HG02642 (cell line): ENCODE results near the gene PLPPR1.

ENCODE experiments used
- ATAC-seq: cut with Tn5 transposase; IDR thresholded peaks from one replicate; pipeline ENCODE4 v1.9.1; 2021; ENCODE audit warnings: mild to moderate bottlenecking; ENCODE audit not compliant: unreplicated experiment, poor library complexity

Gene PLPPR1

DNA sequence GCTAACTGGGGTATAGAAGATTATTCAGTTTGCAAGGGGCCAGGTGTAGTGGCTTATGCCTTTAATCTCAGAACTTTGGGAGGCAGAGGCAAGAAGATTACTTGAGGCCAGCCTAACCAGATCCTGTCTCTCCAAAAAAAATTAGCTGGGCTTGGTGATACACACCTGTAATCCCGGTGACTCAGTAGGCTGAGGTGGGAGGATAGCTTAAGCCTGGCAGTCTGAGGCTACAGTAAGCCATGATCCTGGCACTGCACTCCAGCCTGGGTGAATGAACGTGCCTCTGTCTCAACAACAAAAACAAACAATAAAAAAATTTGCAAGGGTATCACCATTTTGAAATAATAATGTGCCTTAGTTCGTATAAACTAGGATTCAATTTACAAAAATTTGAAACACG is 305.0 kb downstream of the PLPPR1 start:
- no peak for ATAC-seq

DNA sequence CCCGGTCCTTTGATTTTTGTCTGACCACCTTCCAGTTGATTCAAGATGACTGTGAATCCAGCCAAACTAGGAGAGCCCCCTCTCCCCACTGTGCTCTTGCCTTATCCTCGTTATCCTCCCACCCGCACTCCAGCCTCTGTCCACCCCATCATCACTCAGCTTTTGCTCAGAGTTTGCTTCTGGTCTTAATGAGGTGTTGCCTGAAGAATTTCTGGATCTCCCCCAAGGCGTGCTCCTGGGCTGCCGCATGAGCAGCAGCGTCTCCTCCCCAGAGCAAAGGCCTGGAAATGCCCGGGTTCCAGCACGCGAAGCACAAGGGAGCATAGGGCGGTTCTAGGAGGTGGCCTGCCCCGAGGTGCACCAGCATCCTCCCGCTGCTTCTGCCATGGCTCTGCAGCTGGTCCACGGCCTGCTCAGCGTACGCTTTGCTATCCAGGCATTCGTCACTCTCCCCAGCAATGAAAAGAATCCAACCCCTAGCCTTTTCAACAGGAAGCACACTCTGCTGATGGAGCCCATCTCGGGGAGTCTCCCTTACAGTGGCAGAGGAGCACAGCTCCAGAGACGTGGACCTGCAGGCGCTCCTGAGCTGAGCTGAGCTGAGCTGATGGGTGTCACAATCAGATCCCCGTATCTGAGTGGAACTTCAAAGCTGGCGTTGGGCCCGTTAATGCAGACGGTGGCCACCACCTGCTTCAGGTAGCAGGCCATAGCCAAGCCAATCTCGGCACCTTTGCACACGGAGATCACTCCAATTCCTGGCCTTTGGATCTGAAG is 305.6 kb downstream of the PLPPR1 start:
- ATAC-seq = no peak

DNA sequence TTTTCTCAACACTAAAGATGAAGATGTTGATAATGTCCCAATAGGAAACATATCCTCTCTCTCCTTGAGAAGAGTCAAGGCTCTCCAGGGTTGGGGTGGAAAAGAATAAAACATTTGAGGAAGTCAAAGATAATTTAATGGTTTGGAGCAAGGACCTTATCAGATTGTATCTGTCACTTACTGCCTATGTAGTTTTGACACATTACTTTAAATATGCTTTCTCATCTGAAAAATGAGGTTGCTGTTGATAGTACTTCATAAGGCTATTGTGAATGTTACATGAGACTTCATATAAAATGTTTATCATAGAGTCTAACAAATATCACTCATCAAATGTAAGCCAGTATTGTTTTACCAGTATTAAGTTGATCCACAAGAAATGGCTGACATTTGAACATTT is 307.6 kb downstream of the PLPPR1 start:
- ATAC-seq = no peak

DNA sequence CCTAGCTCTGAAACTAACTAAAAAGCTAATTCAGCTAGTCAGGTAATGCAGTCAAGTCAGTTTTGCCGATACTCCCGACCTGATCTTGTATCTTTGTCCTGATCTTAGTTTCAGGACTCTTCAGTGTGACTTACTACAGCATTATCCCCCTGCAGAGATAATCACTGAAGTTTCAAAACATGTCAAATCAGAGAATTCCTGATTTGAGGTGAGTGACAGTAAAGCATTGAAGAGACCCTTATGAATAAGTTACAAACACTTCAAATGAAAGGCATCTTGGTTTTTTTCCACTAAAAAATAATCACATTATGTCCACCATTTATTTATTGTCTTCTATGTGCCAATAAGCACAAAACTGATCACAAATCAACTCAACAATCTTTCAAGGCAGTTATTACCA is 308.7 kb downstream of the PLPPR1 start:
- no peak for ATAC-seq

DNA sequence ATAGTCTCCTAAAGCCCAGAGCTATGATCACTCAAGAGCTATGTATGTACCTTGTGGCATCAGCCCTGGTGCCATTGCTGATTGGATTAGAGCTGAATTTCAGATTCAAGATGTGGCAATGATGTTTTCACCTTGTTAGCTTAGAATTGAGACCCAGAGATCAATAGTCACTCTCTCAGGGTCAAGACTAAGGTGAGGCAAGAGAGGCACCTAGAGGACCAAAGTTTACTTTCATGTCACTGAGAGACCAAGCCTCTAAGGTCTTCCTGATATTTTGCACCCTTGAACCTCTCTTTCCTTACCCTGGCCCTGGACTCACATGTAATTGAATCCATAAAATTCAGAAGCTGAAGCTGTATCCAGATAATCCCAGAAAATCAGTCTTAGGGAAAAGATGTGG is 313.4 kb downstream of the PLPPR1 start:
- no peak for ATAC-seq

DNA sequence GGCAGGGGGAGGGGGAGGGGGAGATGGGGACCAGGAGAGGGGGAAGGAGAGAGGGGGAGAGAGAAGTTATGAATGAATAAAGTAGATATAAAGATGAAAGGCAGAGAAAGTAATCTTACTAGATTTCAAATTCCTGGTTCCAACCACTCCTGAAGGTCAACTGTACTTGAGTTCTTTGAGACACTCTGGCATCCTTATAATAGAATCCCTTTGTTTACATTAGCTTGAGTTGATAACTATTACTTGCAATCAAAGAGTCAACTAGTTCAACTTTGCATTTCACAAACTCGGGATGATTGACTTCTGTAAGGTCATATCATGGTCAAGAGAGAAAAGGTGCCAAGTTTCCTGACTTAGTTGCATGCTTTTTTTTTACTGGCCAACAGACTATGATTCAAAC is 314.1 kb downstream of the PLPPR1 start:
- no peak for ATAC-seq

DNA sequence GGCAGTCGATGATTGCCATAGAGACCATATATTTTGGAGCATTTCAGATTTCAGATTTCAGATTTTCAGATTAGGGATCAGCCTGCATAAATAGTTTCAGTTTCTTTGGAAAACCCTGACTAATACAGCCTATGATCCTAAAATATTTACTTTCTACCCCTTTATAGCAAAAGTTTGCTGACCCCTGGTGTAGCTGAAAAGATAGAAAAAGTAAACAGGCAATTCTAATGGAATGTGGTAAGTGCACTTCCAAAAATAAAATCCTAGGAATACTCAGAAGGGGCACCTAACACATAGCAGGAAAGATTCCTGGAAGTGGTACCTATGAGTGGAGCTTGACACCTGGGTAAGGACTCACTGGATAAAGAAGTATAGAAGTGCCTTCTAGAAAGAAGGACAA is 321.8 kb downstream of the PLPPR1 start:
- no peak for ATAC-seq

DNA sequence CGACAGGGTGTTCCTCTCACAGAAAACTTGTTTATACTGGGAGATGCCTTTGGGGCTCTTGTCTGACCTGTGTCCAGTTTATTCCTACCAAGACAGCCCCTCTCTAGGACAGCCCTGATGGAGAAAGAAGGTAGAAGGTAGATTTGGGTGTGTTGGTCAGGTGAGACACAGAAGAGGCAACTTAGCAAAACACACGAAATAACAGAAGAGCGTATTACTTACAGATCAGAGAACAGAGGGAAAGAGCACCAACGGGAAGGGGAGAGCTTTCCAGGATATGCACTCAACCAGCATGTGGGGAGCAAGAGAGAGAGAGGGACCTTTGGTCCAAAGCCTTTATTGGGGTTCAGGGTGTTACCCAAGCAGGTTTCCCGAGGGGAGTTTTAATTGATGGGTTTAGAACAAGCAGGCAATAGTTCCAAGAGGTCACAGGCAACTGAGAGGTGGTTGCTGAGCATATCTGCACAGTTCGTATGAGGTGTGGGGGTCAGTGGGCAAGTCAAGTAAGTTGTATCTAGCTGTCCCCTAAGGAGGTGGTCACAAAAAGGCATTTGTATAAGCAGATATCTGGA is 324.5 kb downstream of the PLPPR1 start:
- ATAC-seq = no peak

DNA sequence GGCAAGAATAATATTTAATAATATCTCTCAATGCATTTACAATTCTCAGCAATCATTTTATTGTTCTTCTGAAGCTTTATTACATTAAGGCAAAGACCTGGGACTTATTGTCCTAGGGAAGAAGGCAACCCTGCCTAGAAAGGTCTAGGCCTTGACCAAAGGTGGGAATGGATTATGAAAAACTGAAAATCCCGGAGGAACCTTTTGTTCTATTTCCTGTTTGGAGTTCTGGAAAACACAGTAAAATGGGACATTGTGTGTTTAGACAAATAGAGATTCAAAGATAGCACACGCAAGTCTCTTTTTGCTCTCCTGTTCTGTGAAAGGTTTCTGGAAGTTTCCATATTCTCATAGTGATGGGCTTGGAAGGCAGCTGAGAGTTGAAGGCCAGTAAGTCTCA is 325.2 kb downstream of the PLPPR1 start:
- no peak for ATAC-seq

DNA sequence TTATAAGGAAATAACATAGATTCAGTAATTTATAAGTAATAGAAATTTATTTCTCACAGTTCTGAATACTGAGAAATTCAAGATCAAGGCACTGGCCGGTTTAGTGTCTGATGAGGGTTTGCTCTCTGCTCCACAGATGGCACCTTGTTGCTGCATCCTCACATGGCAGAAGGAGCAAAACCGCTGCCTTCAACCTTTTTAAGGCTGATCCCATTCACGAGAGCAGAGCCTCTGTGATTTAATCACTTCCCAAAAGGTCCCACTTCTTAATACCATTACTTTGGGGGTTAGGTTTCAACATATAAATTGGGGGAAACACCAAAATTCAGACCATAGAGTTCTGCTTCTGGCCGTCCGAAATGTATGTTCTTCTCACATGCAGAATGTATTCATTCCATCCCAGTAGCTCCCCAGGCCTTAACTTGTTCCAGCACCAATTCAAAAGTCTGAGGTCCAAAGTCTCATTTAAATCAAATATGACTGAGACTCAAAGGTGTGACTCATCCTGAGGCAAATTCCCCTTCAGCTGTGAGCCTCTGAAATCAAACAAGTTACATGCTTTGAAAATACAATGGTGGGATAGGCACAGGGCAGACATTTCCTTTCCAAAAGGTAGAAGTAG is 325.7 kb downstream of the PLPPR1 start:
- no peak for ATAC-seq

DNA sequence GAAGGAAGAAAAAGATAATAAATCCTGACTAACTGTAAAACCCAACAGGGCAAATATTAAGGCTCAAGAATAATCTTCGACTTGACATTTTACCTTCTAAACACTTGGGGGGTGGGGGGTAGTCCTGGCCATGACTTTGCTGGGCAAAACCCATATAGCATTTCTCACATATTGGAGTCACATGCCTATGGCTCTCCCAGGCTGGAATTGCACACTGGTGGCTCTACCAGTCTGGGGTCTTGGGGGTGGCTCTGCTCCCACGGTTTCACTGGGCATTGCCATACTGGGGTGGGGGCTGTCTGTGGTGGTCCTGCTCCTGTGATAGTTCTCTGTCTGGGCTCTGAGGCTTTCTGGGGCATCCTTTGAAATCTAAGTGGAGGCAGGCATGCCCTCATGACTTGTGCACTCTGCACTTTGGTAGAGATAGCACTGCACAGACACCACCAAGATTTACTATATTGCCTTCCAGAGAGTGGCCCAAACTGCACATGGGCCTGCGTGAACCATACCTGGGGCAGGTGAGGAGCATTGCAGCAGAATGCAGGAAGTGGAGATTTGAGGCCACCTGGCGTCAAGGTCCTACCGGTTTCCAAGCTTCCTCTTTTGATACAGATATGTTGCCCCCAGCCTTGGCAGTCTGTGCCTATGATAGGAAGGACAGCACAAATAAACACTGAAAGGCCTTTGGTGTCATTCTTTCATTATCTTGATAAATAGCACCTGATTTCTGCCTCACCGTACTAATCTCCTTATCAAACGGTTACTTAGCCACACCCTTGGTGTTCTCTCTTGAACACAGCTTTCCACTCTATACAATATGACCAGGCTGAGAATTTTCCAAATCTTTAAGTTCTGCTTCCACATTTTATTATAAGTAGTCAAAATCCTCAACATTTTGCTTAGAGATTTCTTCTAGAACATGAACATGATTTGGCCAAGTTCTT is 326.5 kb downstream of the PLPPR1 start:
- ATAC-seq = no peak

DNA sequence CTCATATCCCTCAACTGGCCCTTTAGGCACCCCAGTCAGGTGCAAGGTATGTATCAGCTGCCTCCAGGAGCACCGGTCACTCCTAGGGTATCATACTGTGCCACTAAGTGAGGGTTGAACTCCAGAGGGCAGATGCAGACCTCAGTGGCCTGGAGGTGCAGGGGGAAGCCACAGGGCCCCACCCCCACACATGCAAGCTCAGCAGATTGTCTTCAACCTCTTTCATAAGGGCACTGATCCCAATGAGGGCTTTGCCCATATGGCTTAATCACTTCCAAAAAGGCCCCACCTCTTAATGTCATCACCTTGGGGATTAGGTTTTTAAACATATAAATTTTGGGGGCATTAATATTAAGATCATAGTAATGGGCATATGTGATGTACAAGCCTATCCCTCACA is 328.1 kb downstream of the PLPPR1 start:
- no peak for ATAC-seq

DNA sequence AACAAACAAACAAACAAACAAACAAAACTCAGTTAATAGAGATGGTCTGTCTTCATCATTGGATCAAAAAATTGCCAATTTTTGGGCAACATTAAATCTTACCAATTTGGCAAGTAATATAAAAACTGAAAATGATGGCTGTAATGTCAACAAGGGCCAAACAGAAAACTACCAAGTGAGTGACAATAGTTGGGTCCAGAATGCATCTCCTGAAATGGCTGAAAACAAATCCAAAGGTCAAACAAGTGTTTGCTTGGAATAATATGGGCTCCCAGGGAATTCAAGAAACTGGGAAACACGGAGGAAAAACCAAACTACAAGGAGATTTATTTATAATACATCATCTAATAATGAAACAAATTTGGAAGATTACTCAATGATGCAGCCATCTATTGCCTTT is 331.2 kb downstream of the PLPPR1 start:
- ATAC-seq = no peak

DNA sequence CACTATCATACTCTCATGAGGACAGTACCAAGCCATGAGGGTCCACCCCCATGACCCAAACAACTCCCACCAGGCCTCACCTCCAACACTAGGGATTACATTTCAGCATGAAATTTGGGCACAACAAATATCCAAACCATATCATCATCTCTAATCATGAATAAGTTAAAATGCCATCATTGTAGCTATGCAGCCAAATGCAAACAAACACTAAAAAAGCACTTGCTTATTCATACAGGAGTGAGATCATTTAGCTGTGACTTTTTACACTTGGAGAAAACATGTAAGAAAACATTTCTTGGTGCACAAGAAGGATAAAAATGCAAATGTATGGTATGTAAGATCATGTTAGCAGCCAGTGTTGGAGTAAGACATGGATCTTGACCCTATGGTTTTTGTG is 332.1 kb downstream of the PLPPR1 start:
- no peak for ATAC-seq

DNA sequence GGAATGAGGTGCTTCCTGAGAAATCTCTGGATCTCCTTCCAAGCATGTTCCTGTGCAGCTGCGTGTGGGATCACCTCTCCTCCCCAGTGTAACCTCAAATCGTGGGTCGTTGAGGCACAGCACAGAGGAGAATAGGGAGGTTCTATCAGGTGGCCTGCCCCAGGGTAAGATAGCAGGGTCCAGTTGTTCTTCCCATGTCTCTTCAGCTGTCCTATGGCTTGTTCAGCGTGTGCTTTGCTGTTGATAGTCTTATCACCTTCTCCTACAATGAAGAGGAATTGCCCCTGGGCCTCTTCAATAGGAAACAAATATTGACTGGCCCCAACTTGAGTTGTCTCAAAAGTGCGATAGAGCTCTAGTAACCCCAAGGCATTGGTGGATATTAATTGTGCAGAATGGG is 333.9 kb downstream of the PLPPR1 start:
- no peak for ATAC-seq

DNA sequence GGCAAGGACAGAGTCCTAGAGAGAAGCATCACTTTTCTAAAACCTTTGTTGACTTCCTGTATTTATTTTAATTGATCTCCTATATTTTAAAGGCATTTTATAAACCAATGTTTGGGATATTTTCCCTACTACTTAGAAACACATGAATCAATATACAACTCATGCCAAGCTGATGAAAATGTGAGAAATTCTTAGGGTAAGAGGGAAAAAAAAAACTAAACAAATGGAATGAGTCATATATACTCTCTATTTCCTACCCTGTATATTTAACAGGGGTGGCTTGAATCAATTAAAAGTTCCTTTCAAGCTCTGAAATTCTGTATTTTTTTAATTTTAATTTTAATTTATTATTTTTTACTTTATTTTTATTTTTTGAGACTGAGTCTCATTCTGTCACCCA is 336.7 kb downstream of the PLPPR1 start:
- ATAC-seq = no peak

DNA sequence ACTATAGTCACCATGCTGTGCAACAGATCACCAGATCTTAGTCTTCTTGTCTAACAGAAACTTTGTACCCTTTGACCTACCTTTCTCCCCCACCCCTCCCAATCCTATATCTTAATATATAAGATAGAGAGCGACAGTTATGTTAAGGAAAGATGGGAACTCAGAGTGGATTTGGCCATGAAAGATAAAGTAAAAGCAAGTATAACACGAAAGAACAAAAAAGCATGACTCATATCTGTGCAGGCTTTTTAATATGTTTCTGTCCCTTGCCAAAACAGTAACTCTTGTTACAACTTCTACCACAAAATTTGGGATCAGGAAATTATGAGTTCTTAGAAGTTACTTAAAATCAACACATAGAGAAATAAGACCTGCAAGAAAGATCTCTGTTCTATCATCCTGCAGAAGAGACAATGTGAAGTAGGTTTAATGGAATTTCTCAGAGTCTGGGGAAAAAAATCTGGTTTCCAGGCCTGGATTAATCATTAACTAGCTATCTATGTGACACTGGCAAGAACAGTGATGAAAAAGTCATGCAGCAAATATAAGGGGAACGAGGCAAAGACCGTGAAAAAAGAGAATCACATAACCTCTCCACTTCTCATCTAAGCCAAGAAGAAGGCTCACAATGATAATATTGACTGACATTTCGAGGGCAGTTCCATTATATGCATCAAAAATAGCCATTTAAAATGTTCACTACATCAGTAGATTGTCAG is 337.7 kb downstream of the PLPPR1 start:
- no peak for ATAC-seq

DNA sequence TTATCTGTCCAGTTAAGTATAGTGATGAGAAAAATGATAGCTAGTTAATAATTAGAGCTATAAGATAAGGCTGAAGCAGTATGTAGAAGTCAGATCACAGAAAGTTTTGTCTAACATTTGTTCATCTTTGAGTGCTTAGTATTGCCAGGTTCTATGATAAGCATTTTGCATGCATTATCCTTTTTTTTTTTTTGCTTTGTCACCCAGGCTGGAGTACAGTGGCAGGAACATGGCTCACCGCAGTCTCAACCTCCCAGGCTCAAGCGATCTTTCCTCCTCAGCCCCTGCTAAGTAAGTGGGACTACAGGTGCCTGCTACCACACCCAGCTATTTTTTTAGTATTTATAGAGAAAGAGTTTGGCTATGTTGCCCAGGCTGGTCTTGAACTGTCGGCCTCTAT is 338.8 kb downstream of the PLPPR1 start:
- no peak for ATAC-seq

DNA sequence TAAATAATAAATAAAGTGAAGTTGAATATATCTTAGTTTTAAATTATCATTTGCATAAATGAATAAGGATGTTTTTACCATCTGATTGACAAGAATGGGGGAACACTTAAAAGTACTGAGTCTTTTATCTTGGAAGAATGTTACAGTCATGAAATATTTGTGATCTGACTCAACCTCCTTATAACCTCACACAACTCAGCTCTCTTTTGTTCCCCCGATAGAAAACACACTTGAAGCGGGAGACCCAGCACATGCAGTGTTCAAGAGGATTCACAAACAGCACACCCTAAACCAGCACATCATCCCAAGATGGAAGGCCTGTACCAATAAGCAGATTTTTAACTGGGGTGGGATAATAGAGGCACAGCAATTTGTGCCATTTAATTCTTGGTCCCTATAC is 340.8 kb downstream of the PLPPR1 start:
- no peak for ATAC-seq

DNA sequence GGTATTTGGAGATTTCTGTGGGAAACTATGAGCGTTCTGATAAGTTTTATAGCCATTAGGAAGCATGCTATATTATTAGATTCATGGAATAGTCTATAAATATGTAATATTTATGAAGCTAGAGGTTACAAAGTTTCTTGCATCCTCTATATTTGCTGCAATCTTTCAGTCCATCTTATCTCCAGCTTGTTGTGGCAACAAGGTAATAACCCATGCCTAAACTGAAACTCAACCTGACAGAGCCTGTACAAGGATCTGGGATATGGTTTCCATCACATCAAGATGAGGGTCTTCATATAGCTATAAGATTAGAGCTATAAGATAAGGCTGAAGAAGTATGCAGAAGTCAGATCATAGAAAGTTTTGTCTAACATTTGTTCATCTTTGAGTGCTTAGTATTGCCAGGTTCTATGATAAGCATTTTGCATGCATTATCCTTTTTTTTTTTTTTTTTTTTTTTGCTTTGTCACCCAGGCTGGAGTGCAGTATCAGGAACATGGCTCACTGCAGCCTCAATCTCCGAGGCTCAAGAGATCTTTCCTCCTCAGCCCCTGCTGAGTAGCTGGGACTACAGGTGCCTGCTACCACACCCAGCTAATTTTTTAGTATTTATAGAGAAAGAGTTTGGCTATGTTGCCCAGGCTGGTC is 341.5 kb downstream of the PLPPR1 start:
- ATAC-seq = no peak
